Fibroblast of skin of scalp (primary cell): ENCODE results near the gene MRPS5. TPM values are rescaled to one million over a fixed set of nuclear protein-coding genes. Genes with fewer than 3 reads are reported as not detected.
A peak's percentile ranks its signal among the peaks of the same experiment; 100 is the strongest.
"Not testable (repeated sequence)": the region's sequence is repeated elsewhere in the genome, so short reads cannot be mapped to it uniquely, and the experiment has no call there.

Experiments used
- DNase-seq: peaks from one replicate; pipeline ENCODE4 v3.0.0-alpha.2; 2013
- polyA plus RNA-seq, 2 experiments: library from polyadenylated mRNA; unstranded; fragments of 120-200 nt; gene quantifications; one replicate each; pipeline ENCODE4 v1.2.1, GENCODE V29; 2013; ENCODE audit not compliant: insufficient read length in 2 of 2

The MRPS5 gene
- 45.8 TPM for polyA plus RNA-seq (2013, experiment 1 of 2; ENCODE audit: insufficient read length)
- 46.2 TPM for polyA plus RNA-seq (2013, experiment 2 of 2; ENCODE audit: insufficient read length)

DNA sequence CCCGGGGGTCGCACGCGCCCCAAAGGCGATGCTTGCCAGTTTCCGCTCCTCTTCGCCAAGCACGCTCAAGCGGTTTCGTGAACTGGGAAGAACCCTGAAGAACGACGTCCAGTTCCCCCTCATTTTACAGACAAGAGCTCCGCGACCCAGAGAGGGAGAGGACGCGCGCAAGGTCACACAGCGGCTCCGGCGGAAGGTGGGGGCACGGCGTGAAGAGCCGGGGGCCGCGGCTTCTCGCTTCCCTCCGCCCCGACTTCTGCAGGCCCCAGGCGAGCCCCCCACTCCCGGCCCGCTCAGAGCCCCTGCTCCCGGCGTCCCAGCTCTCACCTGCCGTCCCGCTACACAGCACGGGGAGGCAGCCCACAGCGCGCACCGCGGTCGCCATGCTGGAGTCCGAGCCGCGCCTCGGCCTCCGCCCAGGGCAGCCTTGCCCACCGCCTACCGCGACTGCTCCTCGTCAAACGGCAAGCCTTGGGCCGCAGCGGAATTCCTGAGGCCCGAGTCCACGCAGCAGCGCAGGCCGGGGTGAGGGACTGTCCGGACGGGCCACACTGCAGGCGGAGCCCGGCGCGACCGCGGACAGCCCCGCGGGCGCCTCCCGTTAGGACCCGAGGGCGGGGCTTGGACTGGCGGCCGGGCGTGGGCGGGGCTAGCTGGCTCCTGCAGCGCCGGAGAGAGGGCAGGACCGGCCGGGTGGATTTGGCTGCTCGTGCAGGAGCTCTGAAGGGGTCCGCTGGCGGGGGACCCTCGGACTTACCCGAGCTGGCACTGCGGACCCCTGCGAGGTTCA is at the start of gene MRPS5:
Gene MRPS5 (minus strand): TSS at position 402 of the 790 bp plus-strand sequence. CDS start 17 bp downstream, at position 385.
- DNase-seq, result peak; percentile 74

DNA sequence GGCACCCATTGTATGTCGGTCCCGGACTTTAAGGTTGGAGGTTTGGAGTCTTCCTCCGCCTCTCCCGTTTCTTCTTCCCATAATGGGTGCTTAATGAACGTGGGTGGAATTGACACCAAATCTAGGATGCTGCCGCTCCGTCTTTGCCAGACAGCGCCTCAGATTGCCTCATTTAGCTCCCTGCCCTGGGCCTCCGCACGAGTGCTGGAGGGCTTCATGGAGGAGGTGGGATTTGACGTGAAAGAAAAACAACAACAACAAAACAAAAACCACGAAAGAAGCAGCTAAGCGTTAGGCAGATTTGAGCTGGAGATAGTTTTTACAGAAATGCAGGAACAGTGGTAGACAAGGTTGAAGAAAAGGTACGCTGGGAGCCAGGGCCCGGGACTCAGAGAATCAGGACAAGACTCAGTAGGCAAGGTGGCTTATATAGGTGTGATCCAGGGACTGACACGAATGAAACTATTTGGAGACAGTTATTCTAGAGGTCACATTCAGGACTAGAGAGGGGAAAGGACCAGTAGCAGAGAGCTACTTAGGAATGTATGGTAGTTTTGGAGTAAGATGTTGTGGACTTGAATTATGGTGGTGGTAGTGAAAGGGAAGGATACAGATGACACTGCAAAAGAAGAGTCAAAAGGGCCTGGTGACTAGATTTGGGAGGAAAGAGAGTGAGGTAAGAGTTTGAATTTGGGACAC is 44.6 kb upstream of the MRPS5 start:
- DNase-seq, result no peak

DNA sequence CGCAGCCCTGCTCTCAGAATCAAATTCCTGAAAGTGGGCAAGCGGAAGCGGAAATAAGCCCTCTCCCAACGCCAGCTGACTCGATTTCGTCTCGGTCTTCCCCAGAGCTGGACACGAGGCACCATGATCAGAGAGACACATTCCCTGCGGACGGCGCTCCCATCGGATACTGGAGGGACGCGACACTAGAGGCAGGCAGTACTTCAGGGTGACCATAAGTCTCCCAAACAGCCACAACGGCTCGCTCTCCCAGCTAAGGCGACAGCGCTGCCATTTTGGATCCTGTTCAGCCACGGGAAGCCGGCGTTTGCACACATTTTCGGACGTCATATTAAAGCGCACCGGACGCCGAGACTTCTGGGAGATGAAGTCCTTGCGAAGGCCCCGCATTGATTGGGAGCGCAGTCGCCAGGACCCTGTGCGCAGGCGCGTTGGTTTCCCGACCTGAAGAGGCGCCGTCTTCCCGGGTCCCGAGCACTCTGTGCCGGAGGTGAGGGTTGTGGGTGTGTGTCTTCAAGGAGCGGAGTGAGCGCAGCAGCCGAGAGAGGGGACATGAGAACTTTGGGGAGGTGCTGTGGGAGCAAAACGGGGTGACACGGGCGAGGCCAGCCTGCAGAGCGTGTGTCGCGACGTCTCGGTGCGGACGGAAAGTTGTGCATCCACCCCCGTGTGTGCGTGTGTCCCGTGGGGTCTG is 43.9 kb upstream of the MRPS5 start, which contains the start of gene ZNF2:
Gene ZNF2 (plus strand): TSS at position 439 of the 694 bp plus-strand sequence. CDS start 10,418 bp downstream, outside the sequence.
- peak; percentile 98 for DNase-seq

DNA sequence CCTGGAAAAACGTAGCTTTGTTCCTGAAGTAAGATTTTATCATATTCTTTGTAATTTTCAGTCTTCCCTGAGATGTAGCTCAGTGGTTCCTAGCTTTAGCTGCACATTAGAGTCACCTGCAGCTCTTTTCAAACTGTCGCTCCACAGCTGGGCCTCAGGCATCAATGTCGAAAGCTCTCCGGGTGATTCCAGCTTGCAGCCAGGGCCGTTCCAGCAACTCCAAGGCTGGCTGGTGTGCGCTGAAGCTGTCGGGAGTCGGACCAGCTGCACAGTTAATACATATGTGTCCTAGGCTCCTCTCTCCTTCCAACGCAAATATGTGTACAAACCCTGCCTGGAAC is 43.4 kb upstream of the MRPS5 start:
- no peak for DNase-seq

DNA sequence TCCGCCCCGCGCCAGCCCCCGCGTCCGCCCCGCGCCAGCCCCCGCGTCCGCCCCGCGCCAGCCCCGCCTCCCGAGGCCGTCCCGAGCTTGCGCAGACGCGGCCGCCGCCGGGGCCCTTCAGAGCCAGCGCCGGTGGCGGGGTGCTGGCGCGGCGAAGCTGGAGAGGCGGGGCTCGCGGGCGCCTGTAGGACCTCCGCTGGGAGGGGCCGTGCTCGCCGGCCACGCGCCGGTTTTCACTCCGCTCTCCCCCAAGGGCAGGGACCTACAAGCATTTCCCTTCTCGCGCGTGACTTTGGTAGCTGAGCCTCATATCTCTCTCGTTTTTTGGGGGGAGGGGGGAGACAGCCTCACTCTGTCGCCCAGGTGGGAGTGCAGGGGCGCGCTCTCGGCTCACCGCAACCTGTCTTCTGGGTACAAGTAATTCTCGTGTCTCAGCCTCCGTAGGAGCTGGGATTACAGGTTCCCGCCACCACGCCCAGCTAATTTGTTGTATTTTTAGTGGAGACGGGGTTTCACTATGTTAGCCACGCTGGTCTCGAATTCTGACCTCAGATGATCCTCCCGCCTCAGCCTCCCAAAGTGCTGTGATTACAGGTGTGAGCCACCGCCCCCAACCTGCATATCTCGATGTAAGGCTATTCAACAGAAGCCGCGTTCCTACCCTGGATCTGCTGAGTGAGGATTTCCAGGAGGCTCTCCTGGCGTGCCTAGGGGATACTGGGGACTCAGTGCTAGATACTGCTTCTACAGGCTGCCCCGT is 38.3 kb upstream of the MRPS5 start, which contains the start of gene ZNF514:
Gene ZNF514 (minus strand): TSS at position 159 of the 760 bp plus-strand sequence. CDS start 6,595 bp downstream, outside the sequence.
- DNase-seq, result peak; percentile 79

DNA sequence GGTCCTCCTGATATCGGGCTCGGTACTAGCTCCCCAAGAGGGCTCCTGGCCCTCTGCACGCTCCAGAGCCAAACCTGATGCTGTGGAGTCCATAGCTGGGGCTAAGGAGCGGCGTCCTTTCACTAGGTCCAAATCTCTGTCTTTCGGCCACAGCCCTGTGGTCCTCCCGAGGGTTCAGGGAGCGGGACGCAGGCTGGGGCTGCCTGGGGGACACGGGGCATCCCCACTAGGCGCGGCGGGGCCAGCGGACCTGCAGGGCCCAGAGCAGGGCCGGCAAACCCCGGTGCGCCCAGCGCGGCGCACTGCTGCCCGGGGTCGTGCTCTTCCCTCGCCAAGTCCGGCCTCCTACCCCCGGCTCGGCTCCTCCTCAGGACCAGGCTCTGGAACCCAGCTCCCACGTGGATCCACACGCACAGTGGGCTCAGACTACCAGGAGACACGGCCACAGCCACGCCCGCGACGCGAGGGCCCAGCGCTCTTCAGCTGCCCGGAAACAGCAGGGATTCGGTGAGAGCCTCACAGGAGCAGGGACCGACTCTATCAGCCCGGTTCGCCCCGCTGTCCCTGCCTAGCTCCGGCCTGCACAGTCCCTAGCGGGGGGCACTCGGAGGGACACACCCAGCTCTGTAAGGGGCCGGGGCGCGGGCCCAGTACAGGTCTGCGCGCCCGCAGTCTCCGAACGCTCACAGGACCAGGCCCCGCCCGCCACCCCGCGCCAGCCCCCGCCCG is 37.4 kb upstream of the MRPS5 start:
- DNase-seq, result peak; percentile 46

DNA sequence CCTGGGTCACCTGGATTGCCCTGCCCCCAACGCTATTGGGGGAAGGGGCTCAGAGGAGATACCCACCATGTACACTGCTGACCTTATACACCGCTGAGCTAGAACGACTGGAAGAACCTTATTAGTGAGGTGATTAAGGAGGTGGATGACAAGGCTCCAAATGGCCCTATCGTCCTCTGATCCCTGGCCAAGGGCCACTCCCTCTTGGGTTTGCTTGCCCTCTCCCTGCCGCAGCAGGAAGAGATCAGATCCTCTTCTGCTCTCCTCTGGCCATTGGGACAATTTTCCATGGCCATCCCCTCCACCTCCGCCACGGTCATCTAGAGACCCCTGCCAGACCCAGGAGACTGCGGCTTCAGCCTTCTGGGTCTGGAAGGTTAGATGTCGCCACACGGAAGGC is 36.8 kb upstream of the MRPS5 start:
- DNase-seq, result no peak

DNA sequence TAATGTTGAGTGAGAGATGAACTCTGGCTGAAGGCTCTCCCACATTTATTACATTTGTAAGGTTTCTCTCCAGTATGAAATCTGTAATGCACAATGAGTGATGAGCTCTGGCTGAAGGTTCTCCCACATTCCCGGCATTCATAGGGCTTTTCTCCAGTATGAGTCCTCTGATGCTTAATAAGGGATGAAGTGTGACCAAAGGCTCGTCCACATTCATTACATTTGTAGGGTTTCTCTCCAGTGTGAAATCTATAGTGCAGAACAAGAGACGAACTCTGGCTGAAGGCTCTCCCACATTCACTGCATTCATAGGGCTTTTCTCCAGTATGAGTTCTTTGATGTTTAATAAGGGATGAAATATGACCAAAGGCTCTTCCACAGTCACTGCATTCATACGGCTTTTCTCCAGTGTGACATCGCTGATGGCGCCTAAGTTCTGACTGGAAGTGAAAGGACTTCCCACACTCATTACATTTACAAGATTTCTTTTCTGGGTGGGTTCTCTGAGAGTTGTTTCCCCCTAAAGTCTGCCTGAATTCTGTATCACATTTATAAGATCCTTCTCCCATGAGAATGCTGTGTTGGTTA is 27.9 kb upstream of the MRPS5 start:
- DNase-seq, result no peak

DNA sequence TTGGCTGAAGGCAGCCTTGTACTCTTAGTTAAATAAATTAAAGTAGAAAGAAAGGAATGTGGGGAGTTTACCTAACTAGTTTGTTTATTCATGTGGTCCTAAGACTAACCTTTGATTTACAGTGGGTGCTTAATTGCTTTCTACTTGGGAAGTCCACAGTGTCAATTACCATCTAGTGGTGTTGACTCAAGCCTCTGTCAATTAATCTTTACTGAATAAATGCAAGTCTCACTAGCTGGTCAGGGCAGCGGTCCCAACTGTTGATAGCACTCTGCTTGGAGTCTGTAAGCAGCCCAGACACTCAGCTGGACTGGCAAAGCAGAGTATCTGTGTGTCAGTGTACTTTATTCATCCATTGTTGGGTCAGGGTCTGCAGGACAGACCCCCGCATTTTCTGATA is 22.2 kb upstream of the MRPS5 start:
- no peak for DNase-seq

DNA sequence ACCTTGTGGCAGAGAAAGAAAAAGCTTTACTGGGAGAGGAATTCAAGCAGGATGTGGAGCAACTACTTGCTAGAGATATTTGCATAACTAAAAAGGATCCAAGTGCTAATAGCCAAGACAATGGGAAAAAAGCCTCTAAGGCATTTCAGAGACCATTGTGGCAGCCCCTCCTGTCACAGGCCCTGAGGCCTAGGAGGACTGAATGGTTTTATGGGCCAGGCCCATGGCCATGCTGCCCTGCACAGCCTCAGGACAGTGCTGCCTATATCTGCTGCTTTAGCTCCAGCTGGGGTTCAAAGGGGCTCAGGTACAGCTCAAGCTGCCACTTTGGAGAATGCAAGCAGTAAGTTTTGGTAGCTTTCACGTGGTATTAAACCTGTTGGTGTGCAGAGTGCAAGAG is 17.1 kb upstream of the MRPS5 start:
- no peak for DNase-seq

DNA sequence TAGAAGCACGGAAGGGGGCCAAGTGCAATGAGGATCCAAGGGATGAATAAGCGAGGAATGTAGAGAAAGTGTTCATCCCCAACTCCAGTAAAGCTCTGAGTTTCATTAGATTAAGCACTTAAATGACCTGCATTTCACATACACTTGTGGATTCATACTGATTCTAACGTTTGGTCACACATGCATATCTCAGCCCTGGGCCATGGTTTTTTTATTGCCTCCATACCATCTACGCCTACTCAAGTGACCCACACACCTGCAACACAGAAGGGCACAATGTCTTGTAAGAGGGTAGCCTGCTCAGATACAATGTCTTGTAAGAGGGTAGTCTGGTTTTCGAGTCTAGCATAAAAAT is 566 bp upstream of the MRPS5 start:
- DNase-seq, result no peak

DNA sequence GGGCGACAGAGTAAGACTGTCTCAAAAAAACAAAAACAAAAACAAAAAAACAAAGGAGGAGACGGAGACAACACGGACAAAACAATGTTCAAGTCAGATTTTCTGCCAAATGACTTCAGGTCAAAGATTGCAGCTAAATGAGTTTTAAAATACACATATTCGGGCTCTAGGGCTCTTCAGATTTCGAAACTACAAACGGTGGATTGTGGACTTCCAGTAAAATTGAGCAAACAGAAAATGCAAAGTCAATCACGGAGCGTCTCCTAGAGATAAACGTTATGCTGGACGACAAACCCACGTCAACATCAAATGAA is 558 bp downstream of the MRPS5 start:
- no peak for DNase-seq

DNA sequence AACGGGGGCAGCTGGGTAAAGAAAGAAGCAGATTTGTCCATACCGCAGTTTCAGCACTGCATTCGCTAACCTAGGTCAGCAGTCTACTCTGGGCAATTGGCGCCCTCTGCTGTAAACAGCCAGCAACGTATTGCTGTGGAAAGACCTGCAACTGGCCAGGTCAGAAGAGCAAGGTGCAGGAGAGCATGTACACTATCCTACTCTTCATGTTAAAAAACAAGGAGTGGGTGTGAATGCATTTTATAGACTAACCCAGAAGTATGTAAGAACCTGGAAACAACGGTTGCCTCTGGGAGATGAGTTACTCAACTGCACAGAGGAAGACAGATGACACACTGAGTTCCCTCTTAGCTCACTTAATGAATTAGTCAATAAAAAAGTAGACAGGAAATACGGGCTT is 6.2 kb downstream of the MRPS5 start:
- peak; percentile 50 for DNase-seq

DNA sequence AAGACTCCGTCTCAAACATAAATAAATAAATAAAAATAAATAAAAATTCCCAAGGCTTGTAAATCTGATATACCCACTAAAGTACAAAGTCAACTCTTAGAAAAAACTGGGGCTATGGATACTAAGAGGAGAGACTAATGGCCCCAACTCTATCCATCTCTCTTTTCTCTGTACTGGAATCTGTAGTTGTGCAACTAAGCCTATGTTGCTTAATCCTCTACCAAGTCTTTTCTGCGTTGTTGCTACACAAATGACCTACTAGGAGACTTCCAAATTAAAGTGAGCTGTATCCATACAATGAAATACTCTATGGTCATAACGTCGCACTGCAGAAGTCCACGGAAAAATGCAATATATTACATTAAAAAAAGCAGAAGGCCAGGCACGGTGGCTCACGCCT is 8.1 kb downstream of the MRPS5 start:
- DNase-seq, result no peak

DNA sequence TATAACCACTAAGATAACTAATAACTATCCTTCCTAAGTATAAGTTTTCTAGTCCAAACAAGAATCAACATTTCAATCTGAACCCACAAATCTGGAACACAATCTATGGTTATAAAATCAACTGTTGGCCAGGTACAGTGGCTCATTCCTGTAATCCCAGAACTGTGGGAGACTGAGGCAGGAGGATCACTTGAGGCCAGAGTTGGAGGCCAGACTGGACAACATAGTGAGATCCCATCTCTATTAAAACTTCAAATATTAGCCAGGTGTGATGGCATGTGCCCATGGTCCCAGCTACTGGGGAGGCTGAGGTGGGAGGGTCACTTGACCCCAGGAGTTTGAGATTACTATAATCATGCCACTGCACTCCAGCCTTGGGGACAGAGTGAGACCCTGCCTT is 11.2 kb downstream of the MRPS5 start:
- no peak for DNase-seq

DNA sequence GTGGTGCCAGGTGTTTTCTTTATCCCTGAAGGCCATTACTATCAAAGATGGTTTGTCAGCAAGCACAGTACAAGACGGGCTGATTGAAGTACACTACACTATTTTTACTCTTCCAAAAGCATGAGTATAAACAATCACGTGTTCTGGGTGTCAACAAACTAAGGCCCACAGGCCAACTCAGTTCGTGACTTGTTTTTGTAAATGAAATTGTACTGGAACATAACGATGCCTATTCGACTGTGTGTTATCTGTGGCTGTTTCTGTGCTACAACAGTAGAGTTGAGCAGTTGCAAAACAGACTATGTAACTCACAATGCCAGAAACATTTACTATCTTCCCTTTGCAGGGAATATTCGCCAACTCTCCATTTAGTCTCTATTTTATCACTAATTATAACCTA is 12.3 kb downstream of the MRPS5 start:
- no peak for DNase-seq

DNA sequence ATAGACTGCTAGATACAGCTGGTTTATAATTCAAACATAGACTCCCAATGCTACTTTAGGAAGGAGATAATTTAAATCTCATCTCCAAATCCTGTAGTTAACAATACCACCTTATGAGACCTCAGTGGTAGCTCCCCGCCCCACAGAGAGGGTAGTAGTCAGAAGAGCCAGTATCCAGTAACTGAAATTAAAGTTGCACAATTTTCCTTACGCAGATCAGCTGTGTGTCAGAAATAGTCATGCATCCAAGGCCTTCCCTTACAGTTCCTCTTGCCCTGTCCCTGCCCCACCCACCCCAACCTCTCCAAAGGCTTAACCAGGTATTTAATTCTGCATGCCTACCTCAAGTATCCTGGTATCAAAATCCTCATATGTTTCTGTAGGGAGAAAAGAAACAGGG is 15.5 kb downstream of the MRPS5 start:
- no peak for DNase-seq

DNA sequence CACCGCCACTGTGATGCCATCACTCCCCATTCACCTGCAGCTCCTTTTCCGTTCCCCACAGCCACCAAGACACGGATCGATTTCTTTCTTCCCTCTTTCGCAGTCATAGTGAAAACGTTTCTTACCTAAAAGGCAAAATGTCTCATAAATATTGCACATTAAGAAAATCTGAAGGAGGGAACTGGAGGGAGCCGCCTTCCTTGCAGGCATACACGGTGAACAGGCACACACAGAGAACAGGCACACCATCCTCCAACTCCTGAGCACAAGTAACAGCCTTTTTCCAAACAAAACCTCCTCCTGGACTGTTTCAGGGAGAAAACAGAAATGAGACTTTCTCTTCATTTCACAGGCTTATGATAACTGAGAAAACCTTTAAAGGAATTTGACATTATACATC is 17.0 kb downstream of the MRPS5 start:
- DNase-seq, result no peak

DNA sequence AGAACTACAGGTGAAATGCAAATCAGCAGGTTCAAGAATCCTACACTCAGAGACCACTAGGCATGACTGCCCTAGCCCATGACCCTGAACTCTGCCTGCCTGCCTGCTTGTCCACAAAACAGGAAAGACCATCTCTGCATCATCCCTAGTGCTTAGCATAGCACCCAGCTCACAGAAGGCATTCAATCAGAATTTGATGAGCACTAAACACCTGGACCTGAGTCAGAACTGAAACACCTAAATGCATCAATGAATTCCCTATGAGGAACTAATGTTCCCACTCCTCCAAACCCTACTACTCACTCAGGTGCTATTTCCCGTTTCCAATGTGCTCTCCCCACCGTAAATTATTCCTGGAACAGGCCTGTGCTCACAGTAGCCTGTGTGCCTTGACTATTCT is 21.7 kb downstream of the MRPS5 start:
- no peak for DNase-seq

DNA sequence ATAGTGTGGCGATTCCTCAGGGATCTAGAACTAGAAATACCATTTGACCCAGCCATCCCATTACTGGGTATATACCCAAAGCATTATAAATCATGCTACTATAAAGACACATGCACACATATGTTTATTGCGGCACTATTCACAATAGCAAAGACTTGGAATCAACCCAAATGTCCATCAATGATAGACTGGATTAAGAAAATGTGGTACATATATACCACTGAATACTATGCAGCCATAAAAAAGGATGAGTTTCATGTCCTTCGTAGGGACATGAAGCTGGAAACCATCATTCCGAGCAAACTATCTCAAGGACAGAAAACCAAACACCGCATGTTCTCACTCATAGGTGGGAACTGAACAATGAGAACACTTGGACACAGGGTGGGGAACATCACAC is 23.3 kb downstream of the MRPS5 start:
- DNase-seq, result not testable (repeated sequence)

DNA sequence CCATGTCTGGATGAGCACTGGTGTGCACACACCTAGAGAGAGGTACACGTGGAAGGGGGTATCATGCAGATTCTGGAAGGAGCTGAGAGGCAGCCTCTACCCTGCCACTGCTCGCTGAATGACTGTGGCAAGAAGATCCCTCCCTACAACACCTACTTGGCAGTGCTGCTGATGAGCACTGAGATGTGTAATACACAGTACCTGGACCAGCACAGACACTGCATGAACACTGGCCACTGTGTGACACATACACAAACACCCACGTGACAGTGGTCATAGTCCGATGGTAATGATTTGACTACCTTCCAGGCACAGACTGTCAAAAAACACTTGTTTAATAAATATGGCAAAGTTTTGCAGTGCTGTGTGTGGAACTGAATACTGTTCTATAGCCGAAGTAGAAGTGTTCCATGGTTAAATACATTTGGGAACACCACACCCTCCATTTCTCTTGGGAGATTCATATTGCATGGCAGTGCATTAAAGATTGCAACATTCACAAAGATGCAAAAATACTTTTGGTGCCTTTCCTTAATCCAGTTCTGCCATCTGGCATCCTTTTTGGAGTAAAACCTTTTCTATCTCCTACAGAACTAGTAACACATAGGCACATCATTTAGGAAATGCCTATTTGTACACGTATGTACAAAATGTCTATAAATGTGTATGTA is 29.6 kb downstream of the MRPS5 start:
- DNase-seq, result no peak
